HG03520 (cell line): ENCODE data around the gene LGALS3BP.

Source experiments
- ATAC-seq: cut with Tn5 transposase; IDR thresholded peaks from one replicate; pipeline ENCODE4 v1.9.1; 2021; ENCODE audit warnings: mild to moderate bottlenecking, moderate library complexity; ENCODE audit not compliant: unreplicated experiment

Gene LGALS3BP

DNA sequence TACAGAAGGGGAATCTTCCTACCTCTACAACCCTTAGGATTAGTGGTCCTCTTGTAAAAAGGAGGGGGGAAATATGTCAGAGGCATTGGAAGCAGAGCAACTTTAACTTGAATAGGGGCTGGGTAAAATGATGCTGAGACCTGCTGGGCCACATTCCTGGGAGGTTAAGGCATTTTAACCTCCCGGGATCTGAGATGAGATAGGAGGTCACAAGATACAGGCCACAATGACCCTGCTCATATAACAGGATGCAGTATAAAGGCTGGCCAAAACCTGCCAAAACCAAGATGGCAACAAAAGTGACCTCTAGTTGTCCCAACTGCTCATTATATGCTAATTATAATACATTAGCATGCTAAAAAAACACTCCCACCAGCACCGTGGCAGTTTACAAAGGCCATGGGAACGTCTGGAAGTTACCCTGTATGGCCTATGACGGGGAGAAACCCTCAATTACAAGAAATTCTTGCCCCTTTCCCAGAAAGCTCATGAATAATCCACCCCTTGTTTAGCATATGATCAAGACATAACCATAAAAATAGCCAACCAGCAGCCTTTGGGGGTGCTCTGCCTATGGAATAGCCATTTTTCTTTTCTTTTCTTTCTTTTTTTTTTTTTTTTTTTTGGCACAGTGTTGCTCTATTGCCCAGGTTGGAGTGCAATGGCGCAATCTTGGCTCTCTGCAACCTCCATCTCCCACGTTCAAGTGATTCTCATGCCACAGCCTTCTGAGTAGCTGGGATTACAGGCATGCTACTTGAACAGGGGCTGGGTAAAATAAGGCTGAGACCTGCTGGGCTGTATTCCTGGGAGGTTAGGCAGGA is 38.0 kb upstream of the LGALS3BP start:
- no peak for ATAC-seq

DNA sequence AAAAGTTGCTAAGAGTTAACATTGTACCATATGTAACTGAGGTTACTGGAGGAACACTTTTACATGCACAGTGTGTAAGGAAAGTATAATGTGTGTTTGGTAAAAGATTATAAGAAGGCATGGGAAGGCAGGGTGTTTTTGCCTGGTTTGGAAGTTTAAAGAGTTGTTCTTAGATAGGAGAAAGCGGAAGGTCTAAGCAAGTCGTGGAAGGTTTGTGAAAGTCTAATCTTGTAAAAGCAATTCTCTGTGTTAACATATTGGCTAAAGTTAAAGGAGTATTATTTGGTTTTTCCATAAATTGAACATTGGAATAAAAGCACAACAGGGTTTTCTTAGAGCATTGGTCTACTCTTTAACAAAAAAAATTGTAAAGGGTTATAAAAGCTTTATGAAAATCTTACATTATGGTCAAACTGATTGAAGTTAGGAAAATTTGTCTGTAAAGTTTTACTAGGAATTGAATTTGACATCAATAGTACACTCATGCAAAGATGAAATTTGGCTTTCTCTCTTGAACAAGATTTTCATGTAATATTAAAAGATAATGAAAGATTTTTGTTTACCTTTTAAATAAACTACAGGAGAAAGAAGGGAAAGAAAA is 34.5 kb upstream of the LGALS3BP start:
- ATAC-seq: no peak

DNA sequence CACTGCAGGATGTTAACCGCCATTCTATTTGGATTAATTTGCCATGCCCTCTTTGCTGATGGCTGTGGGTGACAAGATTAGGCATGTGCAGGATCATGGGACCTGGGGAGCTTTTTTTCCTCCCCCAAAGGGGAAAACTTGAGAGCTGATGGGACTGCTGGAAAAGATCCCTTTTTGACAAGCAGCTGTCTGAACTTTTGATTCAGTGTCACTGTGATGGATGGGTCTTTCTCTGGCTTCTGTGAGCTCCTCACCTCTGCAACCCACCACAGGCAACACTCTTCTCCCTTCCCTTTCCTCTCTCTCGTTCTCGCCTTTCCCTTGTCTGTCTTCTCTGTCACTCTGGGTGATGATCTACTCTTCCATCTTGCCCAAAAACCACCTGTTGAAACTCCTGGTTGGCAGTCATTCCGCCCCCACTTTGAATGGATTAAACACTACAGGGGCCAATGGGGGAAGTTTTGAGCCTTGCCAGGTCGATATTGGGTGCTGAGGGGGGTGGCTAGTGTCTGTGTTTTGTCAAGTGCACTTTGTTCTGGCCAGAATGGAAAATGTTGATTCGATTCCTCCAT is 32.9 kb upstream of the LGALS3BP start:
- ATAC-seq: no peak

DNA sequence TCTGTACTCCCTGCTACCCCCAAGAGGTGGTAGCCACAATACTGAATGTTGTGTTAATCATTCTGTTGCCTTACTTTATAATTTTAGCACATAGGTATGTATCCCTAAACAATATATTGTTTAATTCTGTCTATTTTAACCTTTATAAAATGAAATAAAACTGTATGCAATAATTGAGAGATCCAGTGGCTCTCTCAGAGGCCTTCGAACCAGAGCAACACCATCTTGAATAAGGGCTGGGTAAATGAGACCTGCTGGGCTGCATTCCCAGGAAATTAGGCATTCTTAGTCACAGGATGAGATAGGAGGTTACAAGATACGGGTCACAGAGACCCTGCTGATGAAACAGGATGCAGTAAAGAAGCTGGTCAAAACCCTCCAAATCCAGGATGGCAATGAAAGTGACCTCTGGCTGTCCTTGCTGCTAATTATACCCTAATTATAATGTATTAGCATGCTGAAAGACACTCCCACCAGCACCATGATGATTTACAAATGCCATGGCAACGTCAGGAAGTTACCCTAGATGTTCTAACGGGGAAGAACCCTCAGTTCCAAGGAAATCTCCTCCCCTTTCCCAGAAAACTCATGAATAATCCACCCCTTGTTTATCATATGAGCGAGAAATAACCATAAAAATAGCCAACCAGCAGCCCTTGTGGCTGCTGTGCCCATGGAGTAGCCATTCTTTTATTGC is 31.9 kb upstream of the LGALS3BP start:
- no peak for ATAC-seq

DNA sequence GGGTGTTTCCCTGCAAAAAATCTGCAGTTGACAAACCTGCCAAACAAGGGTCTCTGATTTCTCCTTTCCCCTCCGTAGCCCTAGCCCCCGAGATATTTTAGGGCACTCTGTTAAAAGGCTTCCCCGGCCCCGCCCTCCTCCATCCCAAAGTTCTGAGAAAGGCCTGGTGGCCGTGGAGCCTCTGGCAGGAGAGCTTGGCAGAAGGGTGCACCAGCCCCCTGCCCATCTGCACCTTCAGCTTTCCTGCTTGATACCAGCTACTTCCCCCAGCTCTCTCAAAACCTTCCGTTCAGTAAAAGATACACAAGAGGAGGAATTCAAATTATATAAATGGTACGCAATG is 30.6 kb upstream of the LGALS3BP start:
- no peak for ATAC-seq

DNA sequence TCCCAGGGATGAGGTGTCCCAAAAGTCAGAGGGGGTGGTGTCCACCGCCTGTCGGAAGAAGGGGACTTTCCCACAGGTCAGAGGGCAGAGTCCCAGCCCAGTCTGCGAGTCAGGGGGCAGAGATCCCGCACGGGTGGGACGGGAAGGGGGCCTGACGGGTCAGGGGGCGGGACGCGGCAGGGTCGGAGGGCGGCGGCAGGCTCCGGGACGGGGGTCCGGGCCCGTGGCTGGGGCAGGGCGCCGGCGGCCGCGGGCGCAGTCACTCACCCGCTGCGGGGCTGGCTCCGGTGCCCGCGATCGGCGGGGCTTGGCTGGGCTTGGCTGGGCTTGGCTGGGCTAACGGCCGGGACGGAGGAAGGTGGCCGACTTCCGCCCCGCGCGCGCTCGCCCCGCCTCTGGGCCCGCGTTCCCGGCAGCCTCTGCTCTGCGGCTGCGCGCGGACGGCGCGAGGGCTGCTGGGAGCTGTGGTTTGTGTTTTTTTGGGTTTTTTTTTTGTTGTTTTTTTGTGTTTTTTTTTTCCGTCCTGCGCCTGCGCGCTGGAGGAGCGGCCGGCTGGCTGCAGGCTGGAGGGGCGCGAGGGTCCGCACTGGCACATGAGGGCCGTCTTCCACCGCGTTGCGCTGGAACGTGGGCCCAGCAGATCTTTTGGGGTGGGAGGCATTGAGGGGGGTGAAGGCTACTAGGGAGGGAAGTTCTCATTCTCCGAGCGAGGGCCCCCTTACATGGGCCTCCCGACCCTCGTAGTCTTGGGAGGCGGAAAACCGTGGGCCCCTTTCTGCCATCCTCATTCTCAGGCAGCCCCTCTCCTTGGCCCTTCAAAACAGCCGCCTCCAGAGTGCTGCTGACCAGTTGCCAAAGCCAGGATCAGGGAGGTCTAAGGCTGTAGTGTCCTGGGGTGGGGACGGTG is 29.9 kb upstream of the LGALS3BP start, which contains the start of gene CANT1:
TSS of gene CANT1 (minus strand) at position 368 of the 907 bp plus-strand sequence. CDS start 12,142 bp downstream, outside the sequence.
- peak; percentile 81 for ATAC-seq

DNA sequence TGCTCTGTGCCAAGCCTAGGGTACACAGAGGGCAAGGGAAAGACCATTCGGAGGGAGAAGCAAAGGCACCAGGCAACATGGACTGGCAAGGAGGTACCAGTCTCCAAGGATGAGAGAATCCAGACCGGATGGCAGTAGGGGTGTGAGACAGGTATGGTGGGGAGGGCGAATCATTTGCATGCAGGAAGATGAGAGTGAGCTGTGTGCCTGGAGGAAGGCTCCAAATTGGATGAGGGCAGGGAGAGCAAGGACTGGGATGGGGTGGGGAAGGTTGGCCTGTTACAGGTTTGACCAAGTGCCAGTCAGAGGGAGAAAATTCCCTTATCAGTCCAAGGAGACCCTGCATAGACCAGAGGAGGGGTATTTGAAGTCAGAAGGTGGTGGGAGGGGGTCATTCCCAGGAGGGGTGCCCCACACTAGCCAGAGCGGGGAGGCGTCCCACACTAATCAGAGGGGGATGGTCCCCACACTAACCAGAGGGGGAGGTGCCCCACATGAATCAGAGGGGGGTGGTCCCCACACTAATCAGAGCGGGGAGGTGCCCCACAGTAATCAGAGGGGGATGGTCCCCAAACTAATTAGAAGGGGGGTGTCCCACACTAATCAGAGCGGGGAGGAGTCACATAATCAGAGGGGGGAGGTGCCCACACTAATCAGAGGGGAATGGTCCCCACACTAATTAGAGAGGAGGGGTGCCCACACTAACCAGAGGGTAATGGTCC is 29.1 kb upstream of the LGALS3BP start:
- no peak for ATAC-seq

DNA sequence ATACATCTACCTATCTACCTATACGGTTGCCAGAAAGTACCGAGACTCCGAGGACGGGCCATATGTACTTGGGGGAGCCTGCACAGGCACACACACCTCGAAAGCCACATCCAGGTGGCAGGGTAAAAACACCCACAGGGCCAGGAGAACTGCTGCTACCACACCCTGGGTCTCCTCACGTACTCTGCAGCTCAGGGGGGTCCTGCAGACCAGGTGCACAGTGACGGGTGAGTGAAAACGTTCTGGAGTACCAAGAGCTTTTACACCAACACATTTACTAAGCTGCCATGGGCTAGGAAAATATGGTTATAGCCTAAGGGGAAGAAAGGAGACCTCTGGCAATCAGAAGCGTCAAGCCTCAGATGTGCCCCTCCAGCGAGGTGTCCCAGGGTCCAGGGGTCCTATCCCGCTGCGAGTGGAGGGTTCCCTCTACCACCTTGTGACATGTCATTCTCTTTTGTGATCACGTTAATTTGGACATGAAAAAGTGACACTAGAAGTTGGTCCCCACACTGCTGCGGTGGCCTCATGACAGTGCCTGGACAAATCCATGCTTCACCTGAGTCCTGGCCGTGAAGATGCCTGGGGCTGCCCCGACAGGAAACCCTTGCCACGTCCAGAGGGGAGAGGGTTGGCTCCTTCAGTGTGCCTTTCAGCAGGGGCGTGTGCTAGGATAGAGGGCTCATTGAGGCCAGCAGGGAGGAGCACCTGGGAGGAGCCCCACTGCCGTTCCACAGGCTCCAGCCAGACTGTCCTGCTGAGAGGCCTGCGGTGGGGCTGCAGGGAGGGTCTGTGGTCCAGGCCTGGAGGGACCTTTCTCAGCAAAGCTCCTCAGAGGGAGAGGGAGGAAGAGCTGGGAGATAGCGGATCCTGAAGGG is 28.0 kb upstream of the LGALS3BP start:
- ATAC-seq: no peak

DNA sequence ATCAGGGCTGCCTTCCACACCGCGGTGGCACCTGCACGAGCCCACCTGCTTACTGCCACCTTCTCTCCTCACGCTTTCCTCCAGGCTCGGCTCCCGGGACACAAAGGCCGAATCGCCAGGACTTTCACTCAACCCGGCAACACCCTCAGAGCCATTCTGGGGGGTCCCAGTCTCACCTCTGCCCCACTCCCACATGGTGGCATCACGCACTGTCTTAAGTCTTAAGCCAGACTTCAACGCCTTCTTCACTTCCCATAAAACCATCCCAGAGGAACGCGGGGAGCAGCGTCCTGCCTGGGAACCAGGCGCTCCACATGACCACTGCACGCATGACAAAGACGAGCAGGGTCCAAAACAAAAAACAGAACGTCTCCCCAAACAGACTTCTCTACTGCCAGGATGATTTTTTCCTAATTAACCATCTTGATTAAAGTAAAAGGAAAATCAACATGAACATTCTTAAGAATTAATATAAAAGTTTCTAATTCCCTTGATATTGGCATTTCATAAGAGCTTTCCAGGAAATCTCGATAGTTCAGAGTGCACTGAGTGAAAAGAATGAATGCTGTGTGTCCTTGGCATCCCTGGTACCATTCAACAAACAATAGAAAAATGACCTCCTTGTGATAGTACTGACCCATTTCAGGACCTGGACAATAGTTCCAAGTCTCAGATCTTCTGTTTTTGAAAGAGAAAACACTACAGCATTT is 27.2 kb upstream of the LGALS3BP start:
- no peak for ATAC-seq

DNA sequence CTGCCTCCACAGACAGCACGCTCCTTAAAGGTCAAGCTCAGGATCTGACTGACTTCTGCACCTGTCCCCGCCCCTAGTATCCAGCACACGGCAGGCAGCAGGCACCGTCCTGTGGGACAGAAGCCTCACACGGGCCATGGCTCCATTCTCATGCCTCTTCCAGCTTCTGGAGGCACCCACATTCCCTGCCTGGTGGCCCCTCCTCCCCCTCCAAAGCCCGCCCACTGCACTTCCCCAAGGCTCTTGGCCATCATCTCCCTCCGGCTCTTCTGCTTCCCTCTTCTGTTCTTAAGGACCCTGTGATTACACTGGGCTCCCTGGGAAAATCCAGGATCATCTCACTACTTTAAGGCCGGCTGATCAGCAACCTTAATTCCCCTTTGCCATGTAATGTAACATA is 26.3 kb upstream of the LGALS3BP start:
- no peak for ATAC-seq

DNA sequence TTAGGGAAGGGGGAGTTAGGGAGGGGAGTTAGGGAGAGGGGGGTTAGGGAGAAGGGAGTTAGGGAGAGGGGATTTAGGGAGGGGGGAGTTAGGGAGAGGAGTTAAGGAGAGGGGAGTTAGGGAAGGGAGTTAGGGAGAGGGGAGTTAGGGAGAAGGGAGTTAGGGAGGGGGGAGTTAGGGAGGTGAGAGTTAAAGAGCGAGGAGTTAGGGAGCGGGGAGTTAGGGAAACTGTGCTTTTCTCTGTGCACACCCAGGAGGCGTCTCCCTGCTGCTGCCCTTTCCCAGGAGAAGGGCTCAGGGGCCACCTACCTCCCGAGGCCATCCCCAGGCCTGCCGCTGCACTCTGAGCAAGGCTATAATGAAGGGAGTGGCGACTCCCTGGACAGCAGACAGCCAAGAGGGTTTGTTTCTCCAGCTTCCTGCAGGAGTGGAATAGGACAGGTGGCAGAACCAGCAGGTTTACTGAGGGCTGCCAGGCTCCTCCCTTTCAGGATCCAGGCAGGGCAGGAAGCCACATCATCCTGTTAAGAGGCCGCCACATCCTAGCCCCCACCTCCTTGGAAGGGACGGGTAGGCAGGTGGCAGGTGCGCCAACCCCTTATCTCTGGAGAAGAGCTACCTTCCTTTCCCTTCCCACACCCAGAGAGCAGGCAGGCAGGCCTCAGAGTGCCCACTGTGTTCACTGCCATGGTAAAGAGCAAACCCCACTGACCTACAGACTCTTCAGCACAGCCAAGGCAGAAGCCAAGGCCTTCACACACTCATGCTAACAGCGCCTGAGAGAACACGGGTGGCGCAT is 25.5 kb upstream of the LGALS3BP start:
- no peak for ATAC-seq

DNA sequence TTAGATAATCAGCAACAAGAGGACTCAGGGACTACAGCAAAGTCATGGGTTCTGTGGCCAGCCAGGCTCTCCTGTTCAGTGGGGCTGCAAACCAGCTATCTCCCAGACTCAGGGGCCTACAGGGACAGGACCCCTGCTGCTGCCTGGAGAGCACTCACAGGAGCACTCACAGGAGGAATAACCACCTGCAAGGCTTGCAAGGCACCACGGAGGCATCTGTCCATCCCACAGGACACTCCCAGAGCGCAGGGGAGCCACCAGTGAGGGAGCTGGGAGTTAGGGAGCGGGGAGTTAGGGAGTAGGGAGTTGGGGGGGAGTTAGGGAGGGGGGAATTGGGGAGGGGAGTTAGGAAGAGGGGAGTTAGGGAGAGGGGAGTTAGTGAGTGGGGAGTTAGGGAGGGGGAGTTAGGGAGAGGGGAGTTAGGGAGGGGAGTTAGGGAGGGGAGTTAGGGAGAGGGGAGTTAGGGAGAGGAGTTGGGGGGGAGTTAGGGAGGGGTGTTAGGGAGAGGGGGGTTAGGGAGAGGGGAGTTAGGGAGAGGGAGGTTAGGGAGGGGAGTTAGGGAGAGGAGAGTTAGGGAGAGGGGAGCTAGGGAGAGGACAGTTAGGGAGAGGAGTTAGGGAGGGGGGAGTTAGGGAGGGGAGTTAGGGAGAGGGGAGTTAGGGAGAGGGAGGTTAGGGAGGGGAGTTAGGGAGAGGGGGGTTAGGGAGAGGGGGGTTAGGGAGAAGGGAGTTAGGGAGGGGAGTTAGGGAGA is 24.1 kb upstream of the LGALS3BP start:
- no peak for ATAC-seq

DNA sequence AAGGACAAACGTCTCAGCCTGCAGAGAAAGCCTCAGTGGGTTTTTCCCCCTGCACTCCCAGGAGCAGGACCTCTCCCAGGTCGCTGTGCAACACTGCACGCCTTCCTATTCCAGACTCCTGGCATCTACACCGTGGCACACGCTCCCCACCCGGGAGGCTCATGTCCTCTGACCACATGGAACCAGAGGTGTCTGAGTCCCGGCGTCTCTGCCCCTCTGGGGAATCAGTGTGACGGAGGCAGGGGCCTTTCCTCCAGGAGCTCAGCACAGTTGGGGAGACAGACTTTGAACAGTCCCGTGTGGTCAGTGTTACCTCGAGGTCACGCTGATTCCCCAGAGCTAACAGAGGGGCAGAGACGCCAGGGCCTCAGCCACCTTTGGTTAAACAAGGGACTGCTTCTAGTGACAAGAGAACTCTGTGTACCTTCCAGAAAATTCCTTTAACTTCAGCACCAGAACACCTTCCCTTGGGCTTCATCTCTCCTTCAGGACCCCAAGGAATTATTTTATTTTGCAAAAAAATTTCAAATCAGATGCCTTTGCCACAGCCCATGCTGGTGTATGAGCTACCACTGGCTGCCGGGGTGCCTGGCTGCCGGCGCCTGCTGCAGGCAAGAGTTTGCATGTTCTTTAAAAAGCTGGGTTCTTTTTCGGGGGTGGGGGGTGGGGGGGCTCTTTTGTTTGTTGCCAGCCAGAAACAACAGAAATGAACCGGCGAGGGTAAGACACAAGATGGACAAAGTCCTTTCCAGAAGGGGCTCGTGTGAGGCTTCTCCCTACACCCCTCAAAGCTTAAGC is 23.3 kb upstream of the LGALS3BP start:
- no peak for ATAC-seq

DNA sequence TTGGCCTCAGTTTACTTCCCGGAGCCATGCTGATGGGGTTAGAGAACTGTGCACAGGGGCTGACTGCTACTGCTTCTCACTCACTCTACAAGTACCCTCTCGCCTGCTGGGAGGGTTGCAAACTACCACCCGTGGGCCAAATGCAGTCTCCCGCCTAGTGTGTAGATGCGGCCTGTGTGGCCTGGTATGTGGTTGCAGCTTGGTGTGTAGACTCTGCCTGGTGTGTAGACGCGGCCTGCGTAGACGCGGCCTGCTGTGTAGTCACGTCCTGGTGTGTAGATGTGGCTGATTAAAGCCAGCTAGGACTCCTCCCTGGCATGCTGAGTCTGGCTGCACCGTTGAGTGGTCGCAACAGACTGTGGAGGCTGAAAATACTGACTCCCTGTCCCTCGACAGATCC is 22.6 kb upstream of the LGALS3BP start:
- no peak for ATAC-seq

DNA sequence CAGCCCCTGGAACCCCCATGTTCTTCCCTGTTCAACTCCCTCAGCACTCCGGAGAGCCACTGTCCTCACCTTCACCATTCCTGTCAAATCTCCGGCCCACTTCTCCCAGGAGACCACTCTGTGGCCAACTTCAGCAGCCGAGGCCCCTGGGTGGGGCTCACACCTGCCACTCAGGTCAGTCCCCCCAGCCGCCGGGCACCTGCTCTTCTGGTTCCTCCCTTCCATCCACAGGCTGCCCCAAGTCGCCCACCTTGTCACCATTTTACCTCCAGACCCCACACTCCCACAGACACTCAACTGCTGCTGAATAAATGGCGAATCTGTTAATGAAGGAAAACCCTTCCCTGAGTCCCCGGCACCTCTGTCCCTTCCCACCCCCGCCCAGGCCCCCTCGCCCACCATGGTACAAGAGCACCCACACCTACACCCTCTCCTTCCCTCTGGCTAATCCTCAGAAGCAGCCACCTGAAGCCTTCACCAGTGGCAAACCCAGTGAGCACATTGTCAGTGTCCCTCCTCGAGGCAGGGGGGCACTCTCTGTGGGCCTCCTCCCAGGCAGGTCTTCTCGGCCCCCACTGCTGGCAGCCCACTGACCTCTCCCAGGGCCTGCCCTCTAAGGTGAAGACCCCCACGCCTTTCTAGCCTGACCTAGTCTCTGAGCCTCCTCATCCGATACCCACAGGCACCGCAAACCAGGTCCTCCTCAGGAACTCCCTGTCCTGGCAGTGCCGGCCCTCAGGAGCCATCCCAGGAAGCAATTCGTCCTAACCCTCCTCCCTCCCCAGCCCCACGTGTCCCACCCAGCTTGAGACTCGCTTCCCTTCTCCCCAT is 21.7 kb upstream of the LGALS3BP start:
- ATAC-seq: no peak
